GM19467 (cell line): Measurements from ENCODE around the gene AQP12B.

Source experiments
- ATAC-seq: cut with Tn5 transposase; IDR thresholded peaks from one replicate; pipeline ENCODE4 v1.9.1; 2021; ENCODE audit warnings: mild to moderate bottlenecking, moderate library complexity; ENCODE audit not compliant: unreplicated experiment

The AQP12B gene

GRCh38 chr2:240637116-240637900, 45.4 kb downstream of the AQP12B start:
- ATAC-seq, result no peak

GRCh38 chr2:240636563-240637115, 46.0 kb downstream of the AQP12B start:
- no peak for ATAC-seq

- no peak for ATAC-seq
Observed at GRCh38 chr2:240635998-240636547, 46.6 kb downstream of the AQP12B start.

- no peak for ATAC-seq
Observed at GRCh38 chr2:240635121-240635997, 47.3 kb downstream of the AQP12B start.

GRCh38 chr2:240632306-240632721, 50.4 kb downstream of the AQP12B start:
- no peak for ATAC-seq

- ATAC-seq, result no peak
Observed at GRCh38 chr2:240631548-240632305, 51.0 kb downstream of the AQP12B start.

- ATAC-seq, result no peak
Observed at GRCh38 chr2:240630771-240631547, 51.7 kb downstream of the AQP12B start.

GRCh38 chr2:240629968-240630770, 52.5 kb downstream of the AQP12B start:
- ATAC-seq, result no peak

- ATAC-seq, result no peak
Observed at GRCh38 chr2:240629619-240629967, 53.1 kb downstream of the AQP12B start.

GRCh38 chr2:240628808-240629618, 53.7 kb downstream of the AQP12B start:
- ATAC-seq, result no peak

- no peak for ATAC-seq
Observed at GRCh38 chr2:240628507-240628807, 54.2 kb downstream of the AQP12B start.

GRCh38 chr2:240627736-240628506, 54.8 kb downstream of the AQP12B start:
- no peak for ATAC-seq

- ATAC-seq, result no peak
Observed at GRCh38 chr2:240626531-240627300, 56.0 kb downstream of the AQP12B start.
